HL-60 (cell line): ENCODE data around the gene CPAMD8.

Experiments used
- DNase-seq, 2 experiments: peaks; one replicate each; pipeline ENCODE4 v3.0.0-alpha.2; 2010 to 2020; ENCODE audit warnings: low read depth in 1 of 2, low spot score in 1 of 2
- H3K27ac ChIP-seq: fragments of 250-450 bp; sonication (Bioruptor Pico); replicated peaks from 2 replicates; pipeline ENCODE4 v1.5.1; 2020; ENCODE audit warnings: mild to moderate bottlenecking, moderate library complexity
- H3K27me3 ChIP-seq: fragments of 250-450 bp; sonication (Bioruptor Pico); 2 replicates; pipeline ENCODE4 v1.5.1; 2021; ENCODE audit warnings: mild to moderate bottlenecking, moderate library complexity; ENCODE audit not compliant: insufficient read depth, poor library complexity, severe bottlenecking
- H3K4me3 ChIP-seq: replicated peaks from 2 replicates; pipeline ENCODE4 v1.5.1; 2011; ENCODE audit warnings: mild to moderate bottlenecking, control low read depth, low read length; ENCODE audit not compliant: insufficient read depth
- CTCF ChIP-seq: IDR thresholded peaks from one replicate; pipeline ENCODE4 v1.5.1; 2011; ENCODE audit warnings: low read length, control low read depth, inconsistent platforms; ENCODE audit not compliant: insufficient read depth
- GABPA ChIP-seq: IDR thresholded peaks from 2 replicates; pipeline ENCODE4 v1.6.1; 2012; ENCODE audit warnings: low read depth
- POLR2AphosphoS5 ChIP-seq: IDR thresholded peaks from 2 replicates; pipeline ENCODE4 v1.6.1; 2012; ENCODE audit warnings: low read depth
- REST ChIP-seq: IDR thresholded peaks from 2 replicates; pipeline ENCODE4 v1.6.1; 2012; ENCODE audit warnings: low read depth; ENCODE audit not compliant: insufficient replicate concordance
- SPI1 ChIP-seq: IDR thresholded peaks from 2 replicates; pipeline ENCODE4 v1.6.1; 2012; ENCODE audit warnings: low read depth, mild to moderate bottlenecking, borderline replicate concordance

CPAMD8 gene

GRCh38 chr19:16853066-16853465 is 173.5 kb downstream of the CPAMD8 start:
- TF ChIP-seq CTCF (no peak), GABPA (no peak), POLR2AphosphoS5 (no peak)
- Histone ChIP-seq H3K27ac (no peak overlapping the region), H3K4me3 (no peak overlapping the region), H3K27me3 (no peaks in the 10 kb centered on the region)
- no peak for DNase-seq

- Histone ChIP-seq H3K4me3 (no peak overlapping the region), H3K27ac (no peak overlapping the region), H3K27me3 (no peaks in the 10 kb centered on the region)
- DNase-seq = no peak
- TF ChIP-seq CTCF (no peak), POLR2AphosphoS5 (no peak), REST (no peak), SPI1 (no peak), GABPA (no peak)
Measured at GRCh38 chr19:16851031-16851712, 175.4 kb downstream of the CPAMD8 start.

- no peak overlapping the region for H3K27ac ChIP-seq
- H3K27me3 ChIP-seq = no peaks in the 10 kb centered on the region
- DNase-seq = no peak
- TF ChIP-seq GABPA = no peak
- no peak for TF ChIP-seq REST
- no peak for TF ChIP-seq CTCF
- no peak for TF ChIP-seq SPI1
- TF ChIP-seq POLR2AphosphoS5 = no peak
- no peak overlapping the region for H3K4me3 ChIP-seq
Measured at GRCh38 chr19:16850133-16850532, 176.5 kb downstream of the CPAMD8 start.

- Histone ChIP-seq H3K4me3 (no peak overlapping the region), H3K27ac (no peak overlapping the region), H3K27me3 (no peaks in the 10 kb centered on the region)
- TF ChIP-seq GABPA = no peak
- no peak for TF ChIP-seq REST
- TF ChIP-seq CTCF = no peak
- TF ChIP-seq POLR2AphosphoS5 = no peak
- no peak for TF ChIP-seq SPI1
- DNase-seq = no peak
Measured at GRCh38 chr19:16849168-16849567, 177.4 kb downstream of the CPAMD8 start.
